ENCODE data around the gene NLK. TPM values are rescaled to one million over a fixed set of nuclear protein-coding genes. Genes with fewer than 3 reads are reported as not detected.

NLK gene
- total RNA-seq, 1 experiment from 2014 or later, result 28.0 TPM

DNA sequence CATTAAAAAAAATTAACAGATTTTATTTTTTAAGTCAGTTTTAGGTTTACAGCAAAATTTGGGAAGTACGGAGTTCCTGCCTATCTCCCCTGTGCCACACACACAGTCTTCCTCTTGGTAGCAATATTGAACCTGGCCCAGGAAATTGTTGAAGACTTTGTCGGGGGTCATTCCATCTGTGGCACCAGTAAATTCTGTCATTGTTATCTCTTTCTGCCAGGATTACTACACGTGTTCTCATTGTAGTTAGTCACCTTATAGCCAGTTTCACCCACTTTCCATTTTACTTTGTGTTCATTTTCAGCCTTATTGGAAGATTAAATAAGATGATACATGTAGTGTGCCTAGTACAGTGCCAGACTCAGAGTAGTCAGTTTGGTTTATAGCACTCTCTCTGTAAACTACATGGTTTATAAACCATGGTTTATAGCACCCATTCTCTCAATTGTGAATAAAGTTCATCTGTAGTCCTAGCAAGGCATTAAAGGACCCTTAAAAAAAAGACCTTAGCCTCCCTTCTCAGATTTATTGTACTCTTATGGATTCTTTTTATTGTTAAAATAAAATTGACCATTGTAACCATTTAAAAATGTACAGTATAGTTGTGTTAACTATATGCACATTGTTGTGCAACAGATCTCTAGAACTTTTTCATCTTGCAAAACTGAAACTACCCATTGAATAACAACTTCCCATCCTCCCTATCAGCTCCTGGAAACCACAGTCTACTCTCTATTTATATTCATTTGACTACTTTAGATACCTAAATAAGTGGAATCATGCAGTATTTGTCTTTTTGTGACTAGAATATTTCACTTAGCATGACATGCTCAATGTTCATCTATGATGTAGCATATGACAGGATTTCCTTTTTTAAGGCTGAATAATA lies 36.1 kb downstream of the NLK start:
- Histone ChIP-seq H3K9me3 (ENCODE audit: control insufficient read depth, insufficient read depth, low read depth, low read length) (no peaks in the 10 kb centered on the region), H3K27ac (ENCODE audit: low read length) (no peak overlapping the region), H3K4me3 (ENCODE audit: low read depth in 2 of 2, low read length in 2 of 2) (no peak overlapping the region), H3K36me3 (ENCODE audit: control insufficient read depth, insufficient read depth, low read length) (no peaks in the 10 kb centered on the region), H3K4me1 (ENCODE audit: control insufficient read depth, insufficient read depth, low read length) (peaks cover 5% of the 10 kb centered on the region; the same call in 1 of the 2 replicates), H3K27me3 (ENCODE audit: control insufficient read depth, insufficient read depth, low read length) (no peaks in the 10 kb centered on the region)
- TF ChIP-seq TCF7L2 (IDR thresholded peaks at IDR 0.05; ENCODE audit: low read depth, low read length), result no peak
- no peak for TF ChIP-seq POLR2AphosphoS5 (IDR thresholded peaks at IDR 0.05; ENCODE audit: low read depth, low read length)
- TF ChIP-seq, protein P1, sequence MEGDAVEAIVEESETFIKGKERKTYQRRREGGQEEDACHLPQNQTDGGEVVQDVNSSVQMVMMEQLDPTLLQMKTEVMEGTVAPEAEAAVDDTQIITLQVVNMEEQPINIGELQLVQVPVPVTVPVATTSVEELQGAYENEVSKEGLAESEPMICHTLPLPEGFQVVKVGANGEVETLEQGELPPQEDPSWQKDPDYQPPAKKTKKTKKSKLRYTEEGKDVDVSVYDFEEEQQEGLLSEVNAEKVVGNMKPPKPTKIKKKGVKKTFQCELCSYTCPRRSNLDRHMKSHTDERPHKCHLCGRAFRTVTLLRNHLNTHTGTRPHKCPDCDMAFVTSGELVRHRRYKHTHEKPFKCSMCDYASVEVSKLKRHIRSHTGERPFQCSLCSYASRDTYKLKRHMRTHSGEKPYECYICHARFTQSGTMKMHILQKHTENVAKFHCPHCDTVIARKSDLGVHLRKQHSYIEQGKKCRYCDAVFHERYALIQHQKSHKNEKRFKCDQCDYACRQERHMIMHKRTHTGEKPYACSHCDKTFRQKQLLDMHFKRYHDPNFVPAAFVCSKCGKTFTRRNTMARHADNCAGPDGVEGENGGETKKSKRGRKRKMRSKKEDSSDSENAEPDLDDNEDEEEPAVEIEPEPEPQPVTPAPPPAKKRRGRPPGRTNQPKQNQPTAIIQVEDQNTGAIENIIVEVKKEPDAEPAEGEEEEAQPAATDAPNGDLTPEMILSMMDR (IDR thresholded peaks at IDR 0.05), result no peak
- TF ChIP-seq SIN3A (IDR thresholded peaks at IDR 0.05; ENCODE audit: borderline replicate concordance, insufficient read depth, low read depth, low read length), result no peak
- TF ChIP-seq, protein P2, sequence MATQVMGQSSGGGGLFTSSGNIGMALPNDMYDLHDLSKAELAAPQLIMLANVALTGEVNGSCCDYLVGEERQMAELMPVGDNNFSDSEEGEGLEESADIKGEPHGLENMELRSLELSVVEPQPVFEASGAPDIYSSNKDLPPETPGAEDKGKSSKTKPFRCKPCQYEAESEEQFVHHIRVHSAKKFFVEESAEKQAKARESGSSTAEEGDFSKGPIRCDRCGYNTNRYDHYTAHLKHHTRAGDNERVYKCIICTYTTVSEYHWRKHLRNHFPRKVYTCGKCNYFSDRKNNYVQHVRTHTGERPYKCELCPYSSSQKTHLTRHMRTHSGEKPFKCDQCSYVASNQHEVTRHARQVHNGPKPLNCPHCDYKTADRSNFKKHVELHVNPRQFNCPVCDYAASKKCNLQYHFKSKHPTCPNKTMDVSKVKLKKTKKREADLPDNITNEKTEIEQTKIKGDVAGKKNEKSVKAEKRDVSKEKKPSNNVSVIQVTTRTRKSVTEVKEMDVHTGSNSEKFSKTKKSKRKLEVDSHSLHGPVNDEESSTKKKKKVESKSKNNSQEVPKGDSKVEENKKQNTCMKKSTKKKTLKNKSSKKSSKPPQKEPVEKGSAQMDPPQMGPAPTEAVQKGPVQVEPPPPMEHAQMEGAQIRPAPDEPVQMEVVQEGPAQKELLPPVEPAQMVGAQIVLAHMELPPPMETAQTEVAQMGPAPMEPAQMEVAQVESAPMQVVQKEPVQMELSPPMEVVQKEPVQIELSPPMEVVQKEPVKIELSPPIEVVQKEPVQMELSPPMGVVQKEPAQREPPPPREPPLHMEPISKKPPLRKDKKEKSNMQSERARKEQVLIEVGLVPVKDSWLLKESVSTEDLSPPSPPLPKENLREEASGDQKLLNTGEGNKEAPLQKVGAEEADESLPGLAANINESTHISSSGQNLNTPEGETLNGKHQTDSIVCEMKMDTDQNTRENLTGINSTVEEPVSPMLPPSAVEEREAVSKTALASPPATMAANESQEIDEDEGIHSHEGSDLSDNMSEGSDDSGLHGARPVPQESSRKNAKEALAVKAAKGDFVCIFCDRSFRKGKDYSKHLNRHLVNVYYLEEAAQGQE (IDR thresholded peaks at IDR 0.05; ENCODE audit: insufficient read depth in 1 of 2, low read depth in 2 of 2, low read length in 1 of 2), result no peak
- no peak for ATAC-seq
- no TSS peak for BruUV-seq (replicated peaks)
- no peak for DNase-seq (ENCODE audit: low read depth, low spot score)
- intact Hi-C loops (cut with micrococcal nuclease; ENCODE audit: unreplicated experiment) (loop anchor here (10.0 kb wide), 1 partner anchor 84 kb away; no protein-coding TSS in a partner anchor), in situ Hi-C loops (cut with HindIII; ENCODE audit: low pct_unique_long_range_greater_than_20kb, low sequenced_read_pairs) (no loop called here)
- ChIA-PET POLR2A (no interaction called here), CTCF (interaction anchor here (0.6 kb wide), 1 partner anchor 352 kb away, joined by 5 read pairs; no protein-coding TSS in a partner anchor)

DNA sequence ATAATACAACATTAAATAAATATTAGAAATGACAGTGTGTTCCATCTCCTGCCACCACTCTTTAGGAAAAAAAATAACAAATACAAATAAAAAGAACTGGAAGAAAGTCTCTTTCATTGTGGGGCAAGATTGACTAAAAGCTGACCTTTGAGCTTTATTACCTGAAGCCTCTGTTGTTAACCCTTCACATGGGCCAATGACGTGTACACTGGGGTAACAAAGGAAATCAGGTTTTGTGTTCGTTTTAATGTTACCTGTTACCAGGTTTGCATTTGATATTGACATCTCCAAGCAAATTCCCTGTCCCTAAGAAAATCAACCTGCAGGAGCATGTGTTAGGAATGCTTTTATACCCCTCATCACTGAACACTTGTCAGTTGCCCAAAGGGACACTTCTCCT lies 39.0 kb downstream of the NLK start:
- no peak for DNase-seq (ENCODE audit: low read depth, low spot score)
- H3K27me3 ChIP-seq (ENCODE audit: control insufficient read depth, insufficient read depth, low read length), result no peaks in the 10 kb centered on the region
- no peaks in the 10 kb centered on the region for H3K36me3 ChIP-seq (ENCODE audit: control insufficient read depth, insufficient read depth, low read length)
- POLR2A ChIA-PET, result no interaction called here
- no peak overlapping the region for H3K4me3 ChIP-seq (ENCODE audit: low read depth in 2 of 2, low read length in 2 of 2)
- in situ Hi-C loops (cut with HindIII; ENCODE audit: low pct_unique_long_range_greater_than_20kb, low sequenced_read_pairs), result no loop called here
- no peaks in the 10 kb centered on the region for H3K9me3 ChIP-seq (ENCODE audit: control insufficient read depth, insufficient read depth, low read depth, low read length)
- H3K27ac ChIP-seq (ENCODE audit: low read length), result no peak overlapping the region
- no peak for ATAC-seq
- intact Hi-C loops (cut with micrococcal nuclease; ENCODE audit: unreplicated experiment), result no loop called here
- TF ChIP-seq, protein P2 (IDR thresholded peaks at IDR 0.05; ENCODE audit: insufficient read depth in 1 of 2, low read depth in 2 of 2, low read length in 1 of 2), result no peak
- TF ChIP-seq, protein P1 (IDR thresholded peaks at IDR 0.05), result no peak
- no peak for TF ChIP-seq POLR2AphosphoS5 (IDR thresholded peaks at IDR 0.05; ENCODE audit: low read depth, low read length)
- TF ChIP-seq SIN3A (IDR thresholded peaks at IDR 0.05; ENCODE audit: borderline replicate concordance, insufficient read depth, low read depth, low read length), result no peak
- TF ChIP-seq TCF7L2 (IDR thresholded peaks at IDR 0.05; ENCODE audit: low read depth, low read length), result no peak
- no peaks in the 10 kb centered on the region; the same call in 1 of the 2 replicates for H3K4me1 ChIP-seq (ENCODE audit: control insufficient read depth, insufficient read depth, low read length)
- BruUV-seq (replicated peaks), result no TSS peak
- CTCF ChIA-PET, result interaction anchor here (0.6 kb wide), 1 partner anchor 21 kb away, joined by 4 read pairs; no protein-coding TSS in a partner anchor
